Measurements from ENCODE around the gene DSCAML1. TPM values are rescaled to one million over a fixed set of nuclear protein-coding genes. Genes with fewer than 3 reads are reported as not detected.
"Not testable (repeated sequence)": the region's sequence is repeated elsewhere in the genome, so short reads cannot be mapped to it uniquely, and the experiment has no call there.

DSCAML1 gene
- total RNA-seq, 6 experiments from 2014 or later = not detected

GRCh38 chr11:117816846-117817367 is 19.9 kb upstream of the DSCAML1 start:
- DNase-seq = no peak
- no peak for TF ChIP-seq CTCF (IDR thresholded peaks at IDR 0.05)
- Mint-ChIP-seq H3K4me1 (ENCODE audit: low read depth) (peaks cover 22% of the 10 kb centered on the region; the same call in 1 of the 2 replicates), H3K27ac (peak overlapping the region; percentile 78; the same call in 1 of the 2 replicates), H3K27me3 (ENCODE audit: insufficient read depth) (peaks cover 10% of the 10 kb centered on the region), H3K36me3 (ENCODE audit: low read depth) (no peaks in the 10 kb centered on the region), H3K4me3 (no peak overlapping the region), H3K9me3 (no peaks in the 10 kb centered on the region)

GRCh38 chr11:117816151-117816741 is 19.2 kb upstream of the DSCAML1 start:
- Mint-ChIP-seq H3K4me3 (no peak overlapping the region), H3K36me3 (ENCODE audit: low read depth) (no peaks in the 10 kb centered on the region), H3K27me3 (ENCODE audit: insufficient read depth) (peaks cover 17% of the 10 kb centered on the region), H3K9me3 (no peaks in the 10 kb centered on the region), H3K4me1 (ENCODE audit: low read depth) (peaks cover 22% of the 10 kb centered on the region; the same call in 1 of the 2 replicates), H3K27ac (peak overlapping the region; percentile 78)
- DNase-seq = peak; percentile 70
- TF ChIP-seq CTCF (IDR thresholded peaks at IDR 0.05) = no peak

GRCh38 chr11:117815262-117815803 is 18.3 kb upstream of the DSCAML1 start:
- Mint-ChIP-seq H3K4me3 (no peak overlapping the region), H3K36me3 (ENCODE audit: low read depth) (no peaks in the 10 kb centered on the region), H3K4me1 (ENCODE audit: low read depth) (peaks cover 22% of the 10 kb centered on the region; the same call in 1 of the 2 replicates), H3K9me3 (no peaks in the 10 kb centered on the region), H3K27me3 (ENCODE audit: insufficient read depth) (peaks cover 24% of the 10 kb centered on the region), H3K27ac (no peak overlapping the region)
- no peak for TF ChIP-seq CTCF (IDR thresholded peaks at IDR 0.05)
- no peak for DNase-seq

GRCh38 chr11:117814766-117815261 is 17.8 kb upstream of the DSCAML1 start:
- peaks cover 22% of the 10 kb centered on the region; the same call in 1 of the 2 replicates for H3K4me1 Mint-ChIP-seq (ENCODE audit: low read depth)
- peaks cover 25% of the 10 kb centered on the region for H3K27me3 Mint-ChIP-seq (ENCODE audit: insufficient read depth)
- no peak for DNase-seq
- H3K36me3 Mint-ChIP-seq (ENCODE audit: low read depth) = no peaks in the 10 kb centered on the region
- TF ChIP-seq CTCF (IDR thresholded peaks at IDR 0.05) = no peak
- H3K27ac Mint-ChIP-seq = no peak overlapping the region
- H3K4me3 Mint-ChIP-seq = no peak overlapping the region
- no peaks in the 10 kb centered on the region for H3K9me3 Mint-ChIP-seq

- DNase-seq = no peak
- H3K27me3 Mint-ChIP-seq (ENCODE audit: insufficient read depth) = peaks cover 25% of the 10 kb centered on the region
- no peak for TF ChIP-seq CTCF (IDR thresholded peaks at IDR 0.05)
- H3K36me3 Mint-ChIP-seq (ENCODE audit: low read depth) = no peaks in the 10 kb centered on the region
- peaks cover 22% of the 10 kb centered on the region; the same call in 1 of the 2 replicates for H3K4me1 Mint-ChIP-seq (ENCODE audit: low read depth)
- no peaks in the 10 kb centered on the region for H3K9me3 Mint-ChIP-seq
- H3K27ac Mint-ChIP-seq = no peak overlapping the region
- no peak overlapping the region for H3K4me3 Mint-ChIP-seq
These were observed 17.3 kb upstream of the DSCAML1 start for GRCh38 chr11:117814204-117814765.

GRCh38 chr11:117810056-117810451 is 13.0 kb upstream of the DSCAML1 start:
- H3K27me3 Mint-ChIP-seq (ENCODE audit: insufficient read depth) = peaks cover 30% of the 10 kb centered on the region
- H3K4me3 Mint-ChIP-seq; H3K36me3 Mint-ChIP-seq (ENCODE audit: low read depth); DNase-seq; H3K9me3 Mint-ChIP-seq; H3K4me1 Mint-ChIP-seq (ENCODE audit: low read depth); H3K27ac Mint-ChIP-seq: not testable (repeated sequence)
